ENCODE data around the gene OXT. TPM values are rescaled to one million over a fixed set of nuclear protein-coding genes. Genes with fewer than 3 reads are reported as not detected.
A peak's percentile ranks its signal among the peaks of the same experiment; 100 is the strongest.

OXT gene
- total RNA-seq, 1 donor from 2014 or later, result not detected

GRCh38 chr20:3081641-3082040 lies 10.2 kb downstream of the OXT start:
- no peak overlapping the region for H3K27ac ChIP-seq
- peaks cover 11% of the 10 kb centered on the region for H3K4me1 ChIP-seq
- no peak for DNase-seq
- H3K27me3 ChIP-seq, result peaks cover 31% of the 10 kb centered on the region
- intact Hi-C loops (cut with DNase I), result no loop called here
- TF ChIP-seq, protein P1, sequence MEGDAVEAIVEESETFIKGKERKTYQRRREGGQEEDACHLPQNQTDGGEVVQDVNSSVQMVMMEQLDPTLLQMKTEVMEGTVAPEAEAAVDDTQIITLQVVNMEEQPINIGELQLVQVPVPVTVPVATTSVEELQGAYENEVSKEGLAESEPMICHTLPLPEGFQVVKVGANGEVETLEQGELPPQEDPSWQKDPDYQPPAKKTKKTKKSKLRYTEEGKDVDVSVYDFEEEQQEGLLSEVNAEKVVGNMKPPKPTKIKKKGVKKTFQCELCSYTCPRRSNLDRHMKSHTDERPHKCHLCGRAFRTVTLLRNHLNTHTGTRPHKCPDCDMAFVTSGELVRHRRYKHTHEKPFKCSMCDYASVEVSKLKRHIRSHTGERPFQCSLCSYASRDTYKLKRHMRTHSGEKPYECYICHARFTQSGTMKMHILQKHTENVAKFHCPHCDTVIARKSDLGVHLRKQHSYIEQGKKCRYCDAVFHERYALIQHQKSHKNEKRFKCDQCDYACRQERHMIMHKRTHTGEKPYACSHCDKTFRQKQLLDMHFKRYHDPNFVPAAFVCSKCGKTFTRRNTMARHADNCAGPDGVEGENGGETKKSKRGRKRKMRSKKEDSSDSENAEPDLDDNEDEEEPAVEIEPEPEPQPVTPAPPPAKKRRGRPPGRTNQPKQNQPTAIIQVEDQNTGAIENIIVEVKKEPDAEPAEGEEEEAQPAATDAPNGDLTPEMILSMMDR (IDR thresholded peaks at IDR 0.05), result no peak
- H3K4me3 ChIP-seq, result no peak overlapping the region
- ATAC-seq, result no peak
- H3K36me3 ChIP-seq, result no peaks in the 10 kb centered on the region
- no peaks in the 10 kb centered on the region for H3K9me3 ChIP-seq

DNA sequence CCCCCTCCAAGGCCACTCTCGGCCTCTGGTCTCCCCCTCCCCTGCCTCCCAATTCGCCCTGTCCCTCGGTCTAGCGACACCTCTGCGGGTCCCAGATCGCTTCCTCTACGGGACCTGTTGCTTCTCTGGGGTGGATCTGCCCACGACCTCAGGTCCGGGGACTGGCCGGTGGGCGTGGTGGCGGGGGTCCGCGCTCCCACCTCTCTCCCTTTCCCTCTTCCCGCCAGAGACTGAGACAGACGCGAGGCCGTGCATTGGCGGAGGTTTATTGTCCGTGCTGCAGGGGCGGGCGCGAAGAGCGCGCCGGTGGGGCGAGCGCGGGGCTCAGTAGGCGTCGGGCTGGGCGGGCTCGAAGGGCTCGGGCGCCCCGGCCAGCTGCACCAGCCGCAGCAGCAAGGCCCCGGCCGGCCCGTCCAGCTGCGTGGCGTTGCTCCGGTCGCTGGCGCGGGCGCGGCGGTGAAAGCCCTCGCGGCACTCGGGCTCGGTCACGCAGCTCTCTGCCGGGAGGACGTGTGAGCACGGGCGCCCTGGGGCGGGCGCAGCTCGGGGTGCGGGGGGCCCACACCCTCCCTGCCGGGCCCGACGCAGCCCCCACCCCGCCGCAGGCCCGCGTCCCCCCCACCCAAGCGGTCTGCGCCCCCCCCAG lies 11.0 kb downstream of the OXT start:
- no peak for DNase-seq
- TF ChIP-seq, protein P1 (IDR thresholded peaks at IDR 0.05), result no peak
- Histone ChIP-seq H3K4me1 (peaks cover 11% of the 10 kb centered on the region), H3K27me3 (peaks cover 31% of the 10 kb centered on the region), H3K9me3 (no peaks in the 10 kb centered on the region), H3K36me3 (no peaks in the 10 kb centered on the region), H3K4me3 (no peak overlapping the region), H3K27ac (no peak overlapping the region)
- ATAC-seq, result peak; percentile 37
- intact Hi-C loops (cut with DNase I), result no loop called here

DNA sequence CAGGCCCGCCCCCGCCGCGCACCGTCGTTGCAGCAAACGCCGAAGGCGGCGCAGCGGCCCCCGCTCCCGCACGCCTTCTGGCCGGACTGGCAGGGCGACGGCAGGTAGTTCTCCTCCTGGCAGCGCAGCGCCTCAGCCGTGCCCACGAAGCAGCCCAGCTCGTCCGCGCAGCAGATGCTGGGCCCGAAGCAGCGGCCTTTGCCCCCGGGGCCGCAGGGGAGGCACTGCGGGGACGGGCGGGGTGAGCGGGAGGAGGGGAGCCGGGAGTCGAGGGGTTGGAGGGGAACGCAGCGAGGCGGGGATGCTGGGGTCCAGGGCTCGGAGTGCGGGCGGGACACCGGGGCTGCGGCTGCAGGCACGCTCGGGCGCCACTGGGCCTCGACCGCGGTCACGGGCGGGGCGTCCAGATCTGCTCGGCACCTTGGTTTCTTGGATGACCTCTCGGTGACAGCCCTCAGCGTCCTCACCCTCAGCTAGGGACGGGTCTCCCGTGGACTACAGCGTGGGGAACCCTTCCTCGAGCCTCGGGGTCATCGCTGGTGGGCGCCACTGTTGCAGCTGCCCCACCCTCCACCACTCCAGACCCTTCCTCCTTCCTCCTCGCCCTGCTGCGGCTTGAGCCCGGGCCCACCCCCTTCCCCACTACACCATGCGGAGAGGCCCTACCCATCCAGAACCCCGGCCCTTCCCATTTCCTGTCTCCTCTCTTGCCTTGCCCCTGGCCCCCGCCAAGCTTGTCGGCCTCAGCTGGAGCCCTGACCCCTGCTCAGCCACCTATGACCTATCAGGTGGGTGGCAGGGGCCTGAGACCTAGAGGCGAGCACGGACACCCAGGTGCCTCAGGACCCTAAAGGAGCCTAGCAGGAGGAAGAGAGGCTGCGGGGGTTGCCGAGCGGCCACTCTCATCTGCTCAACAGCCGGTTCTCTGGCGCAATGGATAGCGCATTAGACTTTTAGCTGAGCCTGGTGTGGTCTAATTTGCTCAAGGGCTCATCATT lies 11.8 kb downstream of the OXT start:
- Histone ChIP-seq H3K36me3 (no peaks in the 10 kb centered on the region), H3K9me3 (no peaks in the 10 kb centered on the region), H3K27me3 (peaks cover 31% of the 10 kb centered on the region), H3K4me1 (peaks cover 11% of the 10 kb centered on the region), H3K27ac (no peak overlapping the region), H3K4me3 (peak overlapping the region; percentile 25)
- intact Hi-C loops (cut with DNase I), result no loop called here
- ATAC-seq, result peak; percentile 34
- DNase-seq, result no peak
- TF ChIP-seq, protein P1 (IDR thresholded peaks at IDR 0.05), result no peak

DNA sequence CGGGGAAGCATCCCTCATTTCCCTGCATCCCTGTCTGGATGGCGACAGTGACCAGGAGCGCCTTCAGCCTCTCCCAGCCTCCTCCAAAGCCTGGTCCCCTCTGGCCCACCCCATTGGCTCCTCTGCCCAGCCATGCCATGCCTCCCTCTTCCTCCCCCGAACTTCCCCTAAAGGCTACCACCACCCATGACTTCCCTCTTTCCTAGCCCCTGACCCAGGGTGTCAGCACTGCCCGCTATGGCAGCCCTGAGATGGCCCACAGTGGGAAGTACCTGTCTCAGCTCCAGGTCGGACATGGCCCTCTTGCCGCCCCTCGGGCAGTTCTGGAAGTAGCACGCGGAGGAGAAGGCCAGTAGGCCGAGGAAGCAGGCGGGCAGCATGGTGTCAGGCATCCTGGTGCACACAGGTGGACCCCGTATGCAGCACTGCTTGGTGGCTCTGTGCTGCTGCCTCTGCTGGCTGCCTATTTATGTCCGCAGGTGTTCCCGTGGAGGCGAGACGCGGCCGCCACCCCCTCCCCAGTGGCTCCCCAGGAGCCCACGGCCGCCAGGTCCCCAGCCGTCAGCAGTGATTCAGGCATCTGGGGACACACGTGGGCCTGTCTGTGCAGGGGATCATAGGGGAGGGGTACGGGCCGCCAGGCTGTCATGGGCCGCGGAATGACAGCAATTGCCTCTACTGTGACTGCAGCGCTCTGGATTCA lies 13.0 kb downstream of the OXT start, which contains the start of gene AVP:
Gene AVP (minus strand): TSS at position 442 of the 703 bp plus-strand sequence. CDS start 50 bp downstream, at position 392.
- intact Hi-C loops (cut with DNase I), result no loop called here
- DNase-seq, result no peak
- Histone ChIP-seq H3K4me3 (no peak within 1 kb of the TSS), H3K9me3 (no peaks in the 10 kb centered on the region), H3K36me3 (no peaks in the 10 kb centered on the region), H3K4me1 (peaks cover 11% of the 10 kb centered on the region), H3K27me3 (peaks cover 31% of the 10 kb centered on the region), H3K27ac (no peak within 1 kb of the TSS)
- TF ChIP-seq, protein P1 (IDR thresholded peaks at IDR 0.05), result no peak
- ATAC-seq, result peak; percentile 20

- H3K4me3 ChIP-seq, result no peak overlapping the region
- H3K9me3 ChIP-seq, result no peaks in the 10 kb centered on the region
- H3K36me3 ChIP-seq, result no peaks in the 10 kb centered on the region
- H3K27ac ChIP-seq, result no peak overlapping the region
- intact Hi-C loops (cut with DNase I), result no loop called here
- ATAC-seq (no peak), DNase-seq (no peak)
- peaks cover 11% of the 10 kb centered on the region for H3K4me1 ChIP-seq
- peaks cover 37% of the 10 kb centered on the region for H3K27me3 ChIP-seq
- TF ChIP-seq, protein P1 (IDR thresholded peaks at IDR 0.05), result no peak
These were observed 13.6 kb downstream of the OXT start for GRCh38 chr20:3084986-3085360.
